ENCODE data around the gene ADAM22.

Gene ADAM22

DNA sequence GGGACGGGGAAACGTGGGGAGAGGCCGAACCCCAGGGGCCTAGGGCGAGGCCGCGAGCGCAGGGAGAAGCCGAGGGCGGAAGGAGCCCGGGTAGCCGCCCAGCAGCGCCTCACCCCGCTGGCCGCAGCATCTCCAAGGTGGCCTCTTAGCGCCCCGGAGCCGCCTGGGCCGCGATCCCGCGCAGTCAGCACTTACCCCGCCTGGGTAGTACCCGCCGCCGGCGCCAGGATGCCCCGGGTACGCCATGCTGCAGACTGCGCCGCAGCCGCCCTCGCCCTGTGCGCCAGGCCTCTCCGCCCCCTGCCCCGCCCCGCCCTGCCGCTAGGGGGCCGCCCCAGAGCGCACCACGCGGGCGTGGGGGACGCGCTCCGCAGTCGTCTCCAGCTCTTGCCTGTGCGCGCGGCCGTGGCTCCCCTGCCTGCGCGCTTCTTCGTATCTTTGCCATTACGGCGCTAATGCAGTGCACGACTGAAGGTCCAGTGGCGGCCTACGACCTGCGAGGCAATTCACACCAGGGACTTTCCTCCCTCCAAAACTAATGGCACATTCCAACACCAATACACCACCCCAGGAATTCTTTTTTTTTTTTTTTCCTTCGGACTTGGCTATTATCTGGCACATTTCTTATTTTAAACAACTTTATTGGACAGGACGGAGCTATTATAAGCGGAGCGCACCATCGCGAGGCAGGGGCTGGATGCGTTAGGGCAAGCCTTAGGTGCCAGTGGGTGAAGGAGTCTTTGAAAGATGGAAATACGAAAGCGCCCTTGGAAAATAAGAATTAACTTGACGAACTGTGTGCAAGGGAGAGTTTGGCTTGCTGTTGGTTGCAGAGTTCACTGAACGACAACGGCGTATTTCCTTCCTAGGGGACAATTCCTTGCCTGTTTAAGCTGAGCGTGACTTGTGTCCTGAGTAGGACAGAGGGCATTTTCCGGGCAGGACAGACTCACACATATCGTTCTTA is 286.0 kb downstream of the ADAM22 start, which contains the start of gene SRI:
Gene SRI (minus strand): TSS at position 258 of the 967 bp plus-strand sequence. CDS start 12 bp downstream, at position 246.
- in situ Hi-C loops (cut with MboI; ENCODE audit: low pct_unique_long_range_greater_than_20kb, low sequenced_read_pairs, unreplicated experiment) = no loop called here
- peak; percentile 88 for DNase-seq (ENCODE audit: low spot score)
- TF ChIP-seq, protein P1, sequence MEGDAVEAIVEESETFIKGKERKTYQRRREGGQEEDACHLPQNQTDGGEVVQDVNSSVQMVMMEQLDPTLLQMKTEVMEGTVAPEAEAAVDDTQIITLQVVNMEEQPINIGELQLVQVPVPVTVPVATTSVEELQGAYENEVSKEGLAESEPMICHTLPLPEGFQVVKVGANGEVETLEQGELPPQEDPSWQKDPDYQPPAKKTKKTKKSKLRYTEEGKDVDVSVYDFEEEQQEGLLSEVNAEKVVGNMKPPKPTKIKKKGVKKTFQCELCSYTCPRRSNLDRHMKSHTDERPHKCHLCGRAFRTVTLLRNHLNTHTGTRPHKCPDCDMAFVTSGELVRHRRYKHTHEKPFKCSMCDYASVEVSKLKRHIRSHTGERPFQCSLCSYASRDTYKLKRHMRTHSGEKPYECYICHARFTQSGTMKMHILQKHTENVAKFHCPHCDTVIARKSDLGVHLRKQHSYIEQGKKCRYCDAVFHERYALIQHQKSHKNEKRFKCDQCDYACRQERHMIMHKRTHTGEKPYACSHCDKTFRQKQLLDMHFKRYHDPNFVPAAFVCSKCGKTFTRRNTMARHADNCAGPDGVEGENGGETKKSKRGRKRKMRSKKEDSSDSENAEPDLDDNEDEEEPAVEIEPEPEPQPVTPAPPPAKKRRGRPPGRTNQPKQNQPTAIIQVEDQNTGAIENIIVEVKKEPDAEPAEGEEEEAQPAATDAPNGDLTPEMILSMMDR (IDR thresholded peaks at IDR 0.05; ENCODE audit: extremely low read depth, insufficient read depth, missing control alignments) = peak; percentile 57

- in situ Hi-C loops (cut with MboI; ENCODE audit: low pct_unique_long_range_greater_than_20kb, low sequenced_read_pairs, unreplicated experiment) = no loop called here
- TF ChIP-seq, protein P1 (IDR thresholded peaks at IDR 0.05; ENCODE audit: extremely low read depth, insufficient read depth, missing control alignments) = no peak
- DNase-seq (ENCODE audit: low spot score) = no peak
These were observed 289.2 kb downstream of the ADAM22 start for GRCh38 chr7:88223265-88223664.

DNA sequence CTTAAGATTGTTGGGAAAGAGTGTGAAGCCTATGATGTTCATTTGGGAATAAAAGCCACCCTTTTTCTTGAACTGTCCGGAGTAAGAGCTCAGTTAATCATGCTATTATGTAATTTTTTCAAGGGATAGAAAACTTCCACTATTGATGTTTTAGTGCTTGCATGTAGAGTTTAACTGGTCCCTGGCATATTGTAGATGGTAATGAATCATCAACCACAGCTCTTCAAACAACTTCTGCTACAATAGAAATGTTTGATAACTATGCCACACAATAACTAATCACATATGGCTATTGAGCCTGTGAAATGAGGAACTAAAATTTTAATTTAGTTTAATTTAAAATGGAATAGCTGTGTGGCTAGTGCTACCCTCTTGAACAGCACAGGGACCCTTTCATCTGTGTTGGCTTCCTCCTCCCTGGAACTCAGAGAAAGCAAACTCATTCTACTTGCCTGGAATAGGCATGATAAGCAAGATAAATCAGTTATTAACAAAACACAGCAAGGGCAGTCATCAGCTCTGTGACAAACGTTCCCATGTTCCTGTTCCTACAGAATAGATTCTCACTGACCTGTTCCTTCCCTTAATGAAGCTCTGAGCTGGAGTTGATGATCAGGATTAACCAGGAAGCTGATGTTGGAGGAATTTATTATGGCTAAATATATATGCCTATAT is 290.7 kb downstream of the ADAM22 start:
- TF ChIP-seq, protein P1 (IDR thresholded peaks at IDR 0.05; ENCODE audit: extremely low read depth, insufficient read depth, missing control alignments) = no peak
- in situ Hi-C loops (cut with MboI; ENCODE audit: low pct_unique_long_range_greater_than_20kb, low sequenced_read_pairs, unreplicated experiment) = no loop called here
- DNase-seq (ENCODE audit: low spot score) = no peak

- TF ChIP-seq, protein P1 (IDR thresholded peaks at IDR 0.05; ENCODE audit: extremely low read depth, insufficient read depth, missing control alignments) = no peak
These were observed 292.1 kb downstream of the ADAM22 start for GRCh38 chr7:88226201-88226600.

GRCh38 chr7:88226886-88227516 is 292.9 kb downstream of the ADAM22 start:
- no peak for DNase-seq (ENCODE audit: low spot score)
- in situ Hi-C loops (cut with MboI; ENCODE audit: low pct_unique_long_range_greater_than_20kb, low sequenced_read_pairs, unreplicated experiment) = no loop called here
- TF ChIP-seq, protein P1 (IDR thresholded peaks at IDR 0.05; ENCODE audit: extremely low read depth, insufficient read depth, missing control alignments) = no peak

More at GRCh38 chr7:88226201-88226600, 292.1 kb downstream of the ADAM22 start:
- in situ Hi-C loops (cut with MboI; ENCODE audit: low pct_unique_long_range_greater_than_20kb, low sequenced_read_pairs, unreplicated experiment) = no loop called here
- no peak for DNase-seq (ENCODE audit: low spot score)

GRCh38 chr7:88229302-88229995 is 295.4 kb downstream of the ADAM22 start:
- DNase-seq (ENCODE audit: low spot score) = no peak
- in situ Hi-C loops (cut with MboI; ENCODE audit: low pct_unique_long_range_greater_than_20kb, low sequenced_read_pairs, unreplicated experiment) = no loop called here
- TF ChIP-seq, protein P1 (IDR thresholded peaks at IDR 0.05; ENCODE audit: extremely low read depth, insufficient read depth, missing control alignments) = no peak
